AG04449 (cell line): ENCODE measurements around the gene MYO1B.

ENCODE experiments used
- CTCF ChIA-PET: fragments of 350-600 bp; formaldehyde crosslinking; extraction: SDS; loops from one replicate; lab custom pipeline; 2021; ENCODE audit warnings: antibody characterized with exemption; lab: Yijun Ruan, JAX
- POLR2A ChIA-PET: fragments of 400-600, 350-600 bp; formaldehyde crosslinking; extraction: SDS; loops from one replicate; lab custom pipeline; 2020; ENCODE audit warnings: antibody characterized with exemption, inconsistent platforms; lab: Yijun Ruan, JAX
- DNase-seq: peaks from one replicate; pipeline ENCODE4 v3.0.0-alpha.2; 2010; ENCODE audit warnings: low read depth, low spot score
- H3K4me3 ChIP-seq: 2 replicates; pipeline ENCODE4 v1.5.1; 2011; ENCODE audit warnings: low read depth, mild to moderate bottlenecking, control low read depth, low read length
- TF ChIP-seq, protein P1 (sequence below): IDR thresholded peaks from one replicate; pipeline ENCODE4 v1.5.1; 2011; ENCODE audit warnings: mild to moderate bottlenecking, moderate library complexity, low read length, control low read depth, inconsistent platforms; ENCODE audit not compliant: insufficient read depth; ENCODE audit errors: missing control alignments

MYO1B gene

DNA sequence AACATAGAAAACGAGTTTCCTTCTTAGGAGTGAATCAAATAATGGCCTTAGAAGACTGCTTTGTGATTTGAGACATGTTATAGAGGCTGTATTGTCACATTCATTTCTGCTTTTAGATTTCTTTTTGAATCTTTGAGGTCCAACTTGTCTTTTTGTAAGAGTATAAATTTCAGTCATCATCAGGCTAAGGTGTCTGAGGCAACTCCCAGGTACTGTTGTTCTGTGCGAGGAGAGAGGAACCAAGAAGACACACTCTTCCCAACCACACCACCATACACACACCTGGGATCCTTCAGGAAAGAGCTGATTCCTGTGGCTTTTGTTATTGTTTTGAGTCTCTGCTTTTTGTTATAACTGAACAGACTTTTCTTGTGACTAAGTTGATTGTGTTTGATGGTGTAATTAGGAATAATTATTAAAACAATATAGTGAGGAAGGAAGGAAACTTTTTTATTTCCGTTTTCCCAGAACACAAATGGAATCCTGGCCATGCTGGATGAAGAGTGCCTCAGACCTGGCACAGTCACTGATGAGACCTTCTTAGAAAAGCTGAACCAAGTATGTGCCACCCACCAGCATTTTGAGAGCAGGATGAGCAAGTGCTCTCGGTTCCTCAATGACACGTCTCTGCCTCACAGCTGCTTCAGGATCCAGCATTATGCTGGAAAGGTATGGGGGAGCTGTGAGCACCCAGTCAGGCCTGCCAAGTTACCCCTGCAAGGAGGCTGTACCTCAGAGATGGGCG, 140.4 kb downstream of the MYO1B start:
- CTCF ChIA-PET: interaction anchor here (0.7 to 2.1 kb wide), 6 partner anchors 8 to 221 kb away, joined by 3 to 6 read pairs (median 4); no protein-coding TSS in a partner anchor
- POLR2A ChIA-PET: interaction anchor here (1.3 kb wide), 1 partner anchor 19 kb away, joined by 6 read pairs; no protein-coding TSS in a partner anchor
- H3K4me3 ChIP-seq: no peak overlapping the region
- DNase-seq: no peak
- TF ChIP-seq, protein P1, sequence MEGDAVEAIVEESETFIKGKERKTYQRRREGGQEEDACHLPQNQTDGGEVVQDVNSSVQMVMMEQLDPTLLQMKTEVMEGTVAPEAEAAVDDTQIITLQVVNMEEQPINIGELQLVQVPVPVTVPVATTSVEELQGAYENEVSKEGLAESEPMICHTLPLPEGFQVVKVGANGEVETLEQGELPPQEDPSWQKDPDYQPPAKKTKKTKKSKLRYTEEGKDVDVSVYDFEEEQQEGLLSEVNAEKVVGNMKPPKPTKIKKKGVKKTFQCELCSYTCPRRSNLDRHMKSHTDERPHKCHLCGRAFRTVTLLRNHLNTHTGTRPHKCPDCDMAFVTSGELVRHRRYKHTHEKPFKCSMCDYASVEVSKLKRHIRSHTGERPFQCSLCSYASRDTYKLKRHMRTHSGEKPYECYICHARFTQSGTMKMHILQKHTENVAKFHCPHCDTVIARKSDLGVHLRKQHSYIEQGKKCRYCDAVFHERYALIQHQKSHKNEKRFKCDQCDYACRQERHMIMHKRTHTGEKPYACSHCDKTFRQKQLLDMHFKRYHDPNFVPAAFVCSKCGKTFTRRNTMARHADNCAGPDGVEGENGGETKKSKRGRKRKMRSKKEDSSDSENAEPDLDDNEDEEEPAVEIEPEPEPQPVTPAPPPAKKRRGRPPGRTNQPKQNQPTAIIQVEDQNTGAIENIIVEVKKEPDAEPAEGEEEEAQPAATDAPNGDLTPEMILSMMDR: no peak

DNA sequence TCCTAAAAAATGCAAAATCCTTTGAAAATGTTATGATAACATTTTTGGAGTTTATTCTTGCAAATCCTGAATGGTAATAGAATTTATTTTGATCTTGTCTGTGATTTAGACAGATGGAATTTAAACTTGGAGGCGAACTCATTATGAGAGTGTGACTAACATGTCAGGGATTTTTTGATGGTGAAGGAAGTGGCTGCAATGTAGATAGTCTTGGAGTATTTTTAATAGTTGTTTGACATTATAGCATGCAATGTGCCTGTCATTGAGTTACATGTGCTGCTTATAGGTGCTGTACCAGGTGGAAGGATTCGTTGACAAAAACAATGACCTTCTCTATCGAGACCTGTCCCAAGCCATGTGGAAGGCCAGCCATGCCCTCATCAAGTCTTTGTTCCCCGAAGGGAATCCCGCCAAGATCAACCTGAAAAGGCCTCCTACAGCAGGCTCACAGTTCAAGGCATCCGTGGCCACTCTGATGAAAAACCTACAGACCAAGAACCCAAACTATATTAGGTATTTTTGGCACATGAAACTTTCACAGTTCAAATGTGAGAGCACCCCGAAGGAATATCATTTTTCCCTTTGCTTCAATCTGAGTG, 141.8 kb downstream of the MYO1B start:
- no peak overlapping the region for H3K4me3 ChIP-seq
- TF ChIP-seq, protein P1: no peak
- DNase-seq: peak; percentile 80
- ChIA-PET CTCF (interaction anchor here (0.8 to 2.1 kb wide), 4 partner anchors 114 to 169 kb away, joined by 3 to 6 read pairs (median 5); no protein-coding TSS in a partner anchor), POLR2A (no interaction called here)

DNA sequence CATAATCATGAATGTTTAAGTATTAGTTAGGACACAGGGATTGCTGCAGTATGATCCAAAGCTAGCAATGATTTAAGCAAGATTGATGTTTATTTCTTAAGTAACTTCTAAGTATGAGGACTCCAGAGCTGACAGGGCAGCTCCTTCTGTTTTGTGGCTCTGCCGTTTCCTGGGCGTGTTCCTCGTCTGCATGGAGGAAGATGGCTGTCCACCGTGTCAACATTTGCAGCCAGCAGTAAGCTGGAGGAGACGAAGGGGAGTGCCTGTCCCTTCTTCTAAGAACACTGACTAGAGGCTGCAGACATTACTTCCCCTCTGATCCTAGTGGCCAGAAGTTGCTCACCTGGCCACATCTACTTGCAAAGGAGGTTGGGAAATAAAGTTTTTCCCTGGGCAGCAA, 144.1 kb downstream of the MYO1B start:
- TF ChIP-seq, protein P1: no peak
- no peak for DNase-seq
- ChIA-PET CTCF (interaction anchor here (0.6 to 1.8 kb wide), 5 partner anchors 9 to 142 kb away, joined by 3 to 4 read pairs (median 3); no protein-coding TSS in a partner anchor), POLR2A (no interaction called here)
- H3K4me3 ChIP-seq: no peak overlapping the region

DNA sequence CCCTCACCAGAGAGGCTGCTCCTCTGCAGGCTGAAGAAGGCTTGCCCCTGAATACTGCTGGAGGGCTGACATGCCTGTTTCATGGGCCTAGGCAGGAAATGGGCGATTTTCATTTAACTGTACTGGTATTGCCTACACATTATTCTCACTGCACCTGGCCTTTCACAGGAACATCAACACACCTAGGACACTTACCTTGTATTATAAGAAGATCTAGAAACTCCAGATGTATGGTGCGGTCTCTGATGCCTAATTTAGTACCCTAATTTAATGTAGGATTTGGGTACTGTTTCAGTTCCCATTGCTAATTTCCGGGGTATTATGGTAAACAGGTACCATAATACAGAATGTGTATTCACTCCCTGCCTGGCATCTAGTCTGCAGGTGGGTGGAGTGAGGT, 146.0 kb downstream of the MYO1B start:
- H3K4me3 ChIP-seq: no peak overlapping the region
- ChIA-PET CTCF (no interaction called here), POLR2A (no interaction called here)
- DNase-seq: no peak
- TF ChIP-seq, protein P1: no peak

DNA sequence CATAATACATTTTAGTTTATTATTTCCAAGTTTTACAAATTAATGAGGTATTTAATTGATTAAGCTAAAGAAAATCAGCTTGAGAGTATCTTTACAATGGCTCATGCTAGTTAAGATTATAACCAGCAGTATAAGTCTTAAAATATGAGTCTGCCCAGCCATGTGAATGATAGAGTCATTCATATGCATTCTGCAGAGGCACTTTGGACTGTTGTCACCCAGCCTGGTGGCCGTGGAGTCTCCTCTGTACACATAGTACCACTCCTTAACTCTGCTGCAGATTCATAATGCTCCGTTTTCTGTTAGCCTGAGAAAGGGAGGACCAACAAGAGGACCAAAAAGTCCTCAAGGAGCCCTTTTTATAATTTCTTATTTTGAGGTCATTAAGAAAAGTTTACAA, 148.8 kb downstream of the MYO1B start:
- DNase-seq: no peak
- POLR2A ChIA-PET: no interaction called here
- H3K4me3 ChIP-seq: no peak overlapping the region
- CTCF ChIA-PET: no interaction called here
- TF ChIP-seq, protein P1: no peak

DNA sequence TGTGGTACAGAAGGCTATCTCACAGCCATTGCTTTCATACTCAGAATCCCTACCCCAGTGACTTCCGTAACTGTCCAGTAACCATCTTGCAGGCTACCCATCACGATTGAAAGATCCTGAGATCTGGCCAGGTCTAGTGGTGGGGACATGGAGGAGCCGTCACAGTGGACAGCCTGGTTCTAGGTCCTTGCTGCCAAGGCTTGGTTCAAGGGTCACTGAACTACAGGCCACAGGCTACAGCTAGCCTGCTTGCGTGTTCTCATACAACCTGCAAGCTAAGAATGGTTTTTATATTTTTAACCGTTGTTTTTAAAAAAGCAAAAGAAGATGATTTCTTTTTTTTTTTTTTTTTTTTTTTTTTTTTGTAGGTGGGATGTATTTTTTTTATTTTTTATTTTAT, 151.6 kb downstream of the MYO1B start:
- no peak for DNase-seq
- ChIA-PET CTCF (no interaction called here), POLR2A (no interaction called here)
- TF ChIP-seq, protein P1: no peak
- H3K4me3 ChIP-seq: no peak overlapping the region
